H1 (cell line): Measurements from ENCODE around the gene CH25H. TPM values are rescaled to one million over a fixed set of nuclear protein-coding genes. Genes with fewer than 3 reads are reported as not detected.

Experiments used
- CTCF ChIA-PET: fragments of 300-600 bp; sonication (Branson Sonifier 250); formaldehyde crosslinking; loops from one replicate; lab custom pipeline; 2021; ENCODE audit not compliant: partially characterized antibody; lab: Charles Lee
- POLR2A ChIA-PET: fragments of 300-600 bp; sonication (Branson Sonifier 250); formaldehyde crosslinking; loops from one replicate; lab custom pipeline; 2021; ENCODE audit warnings: inconsistent platforms; ENCODE audit not compliant: partially characterized antibody; lab: Charles Lee
- DNase-seq, 2 experiments: peaks; one replicate each; pipeline versions ENCODE4 v3.0.0 to v3.0.0-alpha.2; 2010 to 2022; ENCODE audit warnings: low spot score in 2 of 2, low read depth in 1 of 2, mixed read lengths in 1 of 2
- FAIRE-seq: peaks from 2 replicates; lab custom pipeline; 2011; peaks lifted over from hg19 to GRCh38; lab: Jason Lieb, UNC
- H2AFZ ChIP-seq: 2 replicates; pipeline ENCODE4 v1.8.1; 2012; ENCODE audit warnings: low read length, inconsistent platforms
- H2AK5ac ChIP-seq: 2 replicates; pipeline ENCODE4 v1.6.1; 2013; ENCODE audit warnings: low read depth, low read length
- H2BK120ac ChIP-seq: replicated peaks from 2 replicates; pipeline ENCODE3; 2013; ENCODE audit warnings: low read depth, low read length, inconsistent platforms
- H2BK12ac ChIP-seq: 2 replicates; pipeline ENCODE4 v1.6.1; 2013; ENCODE audit warnings: low read depth, low read length
- H2BK15ac ChIP-seq: 2 replicates; pipeline ENCODE4 v1.6.1; 2013; ENCODE audit warnings: low read length
- H2BK20ac ChIP-seq: 2 replicates; pipeline ENCODE4 v1.6.1; 2013; ENCODE audit warnings: low read length
- H2BK5ac ChIP-seq: 2 replicates; pipeline ENCODE4 v1.6.1; 2013; ENCODE audit warnings: low read depth, low read length
- H3K14ac ChIP-seq: 2 replicates; pipeline ENCODE4 v1.6.1; 2013; ENCODE audit warnings: inconsistent platforms; ENCODE audit not compliant: insufficient read length
- H3K18ac ChIP-seq: 2 replicates; pipeline ENCODE4 v1.6.1; 2013; ENCODE audit warnings: low read length; ENCODE audit errors: extremely low read depth
- H3K23ac ChIP-seq: 2 replicates; pipeline ENCODE4 v1.6.1; 2013; ENCODE audit warnings: inconsistent platforms; ENCODE audit not compliant: insufficient read length
- H3K23me2 ChIP-seq: 2 replicates; pipeline ENCODE4 v1.6.1; 2013; ENCODE audit warnings: low read depth, low read length
- H3K27ac ChIP-seq: 2 replicates; pipeline ENCODE4 v1.6.1; 2011; ENCODE audit warnings: low read depth, low read length, inconsistent platforms
- H3K27me3 ChIP-seq, 4 experiments: replicated peaks in 1 of 4; 1 replicate in 1 of 4; 2 replicates in 3 of 4; pipeline versions ENCODE4 v1.6.1 to v1.8.1; 2011 to 2013; ENCODE audit warnings: low read length in 3 of 4, mild to moderate bottlenecking in 3 of 4, inconsistent platforms in 2 of 4, mixed read lengths in 2 of 4, moderate library complexity in 1 of 4; ENCODE audit not compliant: control insufficient read depth in 3 of 4, insufficient read depth in 3 of 4; ENCODE audit errors: extremely low read depth in 1 of 4
- H3K36me3 ChIP-seq, 4 experiments: 2 replicates each; pipeline versions ENCODE4 v1.6.1 to v1.8.1; 2011 to 2013; ENCODE audit warnings: mild to moderate bottlenecking in 4 of 4, low read length in 3 of 4, moderate library complexity in 2 of 4, control low read depth in 1 of 4, inconsistent platforms in 1 of 4; ENCODE audit not compliant: insufficient read depth in 4 of 4, control insufficient read depth in 2 of 4
- H3K4ac ChIP-seq: replicated peaks from 2 replicates; pipeline ENCODE3; 2013; ENCODE audit warnings: low read length, low read depth, mixed read lengths, inconsistent platforms; ENCODE audit not compliant: insufficient read length
- H3K4me1 ChIP-seq, 4 experiments: replicated peaks in 1 of 4; 1 replicate in 1 of 4; 2 replicates in 3 of 4; pipeline versions ENCODE4 v1.6.1 to v1.8.1; 2011 to 2013; ENCODE audit warnings: low read length in 3 of 4, inconsistent platforms in 2 of 4, mixed read lengths in 1 of 4; ENCODE audit not compliant: insufficient read depth in 4 of 4, control insufficient read depth in 3 of 4
- H3K4me2 ChIP-seq, 2 experiments: 2 replicates each; pipeline versions ENCODE4 v1.6.1 to v1.8.1; 2011 to 2013; ENCODE audit warnings: low read depth in 2 of 2, low read length in 2 of 2, control low read depth in 1 of 2, inconsistent platforms in 1 of 2, mild to moderate bottlenecking in 1 of 2; ENCODE audit not compliant: insufficient read depth in 1 of 2
- H3K4me3 ChIP-seq, 4 experiments: fragments of 200-600, 300-600 bp in 1 of 4; sonication (generic), shearing (Covaris generic), sonication (Bioruptor Twin) in 1 of 4; 2 replicates each; pipeline versions ENCODE4 v1.5.1 to v1.8.1; 2011 to 2016; ENCODE audit warnings: low read length in 4 of 4, low read depth in 3 of 4, control low read depth in 2 of 4, inconsistent platforms in 2 of 4, mild to moderate bottlenecking in 2 of 4, mixed read lengths in 1 of 4, moderate library complexity in 1 of 4; ENCODE audit not compliant: insufficient read depth in 2 of 4; ENCODE audit errors: extremely low read depth in 1 of 4
- H3K56ac ChIP-seq: replicated peaks from 2 replicates; pipeline ENCODE3; 2013; ENCODE audit warnings: low read depth, mild to moderate bottlenecking, mixed read lengths, low read length, inconsistent platforms; ENCODE audit not compliant: insufficient read length
- H3K79me1 ChIP-seq: 2 replicates; pipeline ENCODE4 v1.6.1; 2013; ENCODE audit warnings: low read depth, low read length, control low read depth
- H3K79me2 ChIP-seq, 2 experiments: 2 replicates each; pipeline versions ENCODE4 v1.6.1 to v1.8.1; 2012 to 2013; ENCODE audit warnings: low read length in 2 of 2, mild to moderate bottlenecking in 2 of 2, inconsistent platforms in 1 of 2; ENCODE audit not compliant: insufficient read depth in 2 of 2, control insufficient read depth in 1 of 2
- H3K9ac ChIP-seq, 4 experiments: replicated peaks in 1 of 4; 1 replicate in 1 of 4; 2 replicates in 3 of 4; pipeline versions ENCODE4 v1.6.1 to v1.8.1; 2011 to 2013; ENCODE audit warnings: low read depth in 3 of 4, low read length in 3 of 4, control low read depth in 2 of 4, mild to moderate bottlenecking in 2 of 4, moderate library complexity in 2 of 4, inconsistent platforms in 1 of 4; ENCODE audit errors: extremely low read depth in 1 of 4
- H3K9me3 ChIP-seq, 2 experiments: 2 replicates each; pipeline versions ENCODE4 v1.6.1 to v1.8.1; 2012 to 2013; ENCODE audit warnings: mild to moderate bottlenecking in 2 of 2, moderate library complexity in 2 of 2, control low read depth in 1 of 2, inconsistent platforms in 1 of 2, low read depth in 1 of 2, low read length in 1 of 2, mixed read lengths in 1 of 2; ENCODE audit not compliant: insufficient read depth in 2 of 2
- H4K20me1 ChIP-seq, 2 experiments: replicated peaks in 1 of 2; 2 replicates each; pipeline versions ENCODE3 to v1.8.1; 2011 to 2013; ENCODE audit warnings: inconsistent platforms in 2 of 2, low read length in 2 of 2, mild to moderate bottlenecking in 1 of 2; ENCODE audit not compliant: insufficient read depth in 2 of 2, control insufficient read depth in 1 of 2
- H4K5ac ChIP-seq: 2 replicates; pipeline ENCODE4 v1.6.1; 2013; ENCODE audit warnings: low read length, low read depth, mixed read lengths, inconsistent platforms; ENCODE audit not compliant: insufficient read length
- H4K8ac ChIP-seq: 2 replicates; pipeline ENCODE4 v1.8.0; 2013; ENCODE audit warnings: mild to moderate bottlenecking, moderate library complexity, low read length, inconsistent platforms; ENCODE audit not compliant: insufficient read depth; ENCODE audit errors: extremely low read depth
- H4K91ac ChIP-seq: replicated peaks from 2 replicates; pipeline ENCODE3; 2013; ENCODE audit warnings: low read length, mixed read lengths, inconsistent platforms; ENCODE audit not compliant: insufficient read length
- BACH1 ChIP-seq: IDR thresholded peaks from 2 replicates; pipeline ENCODE4 v1.6.1; 2012; ENCODE audit warnings: low read length, improper control_type of control experiment
- BRCA1 ChIP-seq: IDR thresholded peaks from 2 replicates; pipeline ENCODE4 v1.6.1; 2012; ENCODE audit warnings: low read depth, low read length, improper control_type of control experiment
- CBX5 ChIP-seq: fragments of 300-800, 300-1000 bp; sonication (generic); IDR thresholded peaks from 2 replicates; pipeline ENCODE4 v1.7.1; 2016; ENCODE audit warnings: antibody characterized with exemption, low read length, low read depth
- CEBPB ChIP-seq: IDR thresholded peaks from 2 replicates; pipeline ENCODE4 v1.6.1; 2012; ENCODE audit warnings: low read depth, low read length
- EZH2 ChIP-seq: fragments of 200-600 bp; sonication (generic); IDR thresholded peaks from 2 replicates; pipeline ENCODE4 v1.7.1; 2012; ENCODE audit warnings: low read depth, mild to moderate bottlenecking, moderate library complexity, low read length, inconsistent platforms; ENCODE audit not compliant: severe bottlenecking
- JUN ChIP-seq: IDR thresholded peaks from 2 replicates; pipeline ENCODE4 v1.6.1; 2011; ENCODE audit warnings: low read depth, mild to moderate bottlenecking, improper control_type of control experiment, low read length
- POLR2AphosphoS5 ChIP-seq: IDR thresholded peaks from 2 replicates; pipeline ENCODE4 v1.6.1; 2011; ENCODE audit warnings: low read depth, low read length
- RAD21 ChIP-seq, 2 experiments: IDR thresholded peaks in 1 of 2; conservative IDR thresholded peaks in 1 of 2; 2 replicates each; pipeline ENCODE4 v1.6.1; 2011; ENCODE audit warnings: low read depth in 2 of 2, low read length in 2 of 2, improper control_type of control experiment in 1 of 2, inconsistent platforms in 1 of 2, mild to moderate bottlenecking in 1 of 2, moderate library complexity in 1 of 2
- RFX5 ChIP-seq: IDR thresholded peaks from 2 replicates; pipeline ENCODE4 v1.6.1; 2011; ENCODE audit warnings: low read depth, low read length, improper control_type of control experiment, borderline replicate concordance
- RXRA ChIP-seq: IDR thresholded peaks from 2 replicates; pipeline ENCODE4 v1.6.1; 2011; ENCODE audit warnings: low read depth, mild to moderate bottlenecking, low read length, moderate library complexity; ENCODE audit not compliant: insufficient read depth
- SIRT6 ChIP-seq: IDR thresholded peaks from one replicate; pipeline ENCODE4 v1.7.1; 2012; ENCODE audit warnings: low read length, inconsistent platforms
- SP4 ChIP-seq: IDR thresholded peaks from 2 replicates; pipeline ENCODE4 v1.6.1; 2012; ENCODE audit warnings: low read length, inconsistent platforms
- TCF12 ChIP-seq: IDR thresholded peaks from 2 replicates; pipeline ENCODE4 v1.6.1; 2011; ENCODE audit warnings: low read depth, mild to moderate bottlenecking, low read length
- TEAD4 ChIP-seq: IDR thresholded peaks from 2 replicates; pipeline ENCODE4 v1.6.1; 2012; ENCODE audit warnings: low read depth, low read length, inconsistent platforms, mixed read lengths
- WGBS, 2 experiments: shearing (Covaris generic) in 1 of 2; methylation state at CpG; one replicate each; pipeline versions ENCODE4 v1.1.6 to v1.1.7; 2013 to 2015; ENCODE audit warnings: low lambda C conversion rate in 2 of 2, mixed read lengths in 2 of 2, inconsistent platforms in 1 of 2, low coverage in 1 of 2, missing lambda C conversion rate in 1 of 2; ENCODE audit not compliant: insufficient replicate concordance in 2 of 2, insufficient coverage in 1 of 2, insufficient read length in 1 of 2; ENCODE audit errors: extremely low coverage in 1 of 2, missing lambda C conversion rate in 1 of 2; 5-methylcytosine and 5-hydroxymethylcytosine counted together
- polyA plus RNA-seq, 7 experiments: library from polyadenylated mRNA; depleted of rRNA in 3 of 7; stranded (reverse) in 5 of 7; unstranded in 2 of 7; fragments of >200 nt in 5 of 7; fragments of 200-250 nt in 2 of 7; gene quantifications; 1 replicate in 5 of 7; 2 replicates in 1 of 7; 4 replicates in 1 of 7; pipeline versions ENCODE4 v1.2.1 to v1.2.3, GENCODE V29; 2011 to 2013; ENCODE audit warnings: missing spikeins in 2 of 7, mixed read lengths in 2 of 7
- total RNA-seq: library from RNA; stranded (reverse); fragmentation: NEBNext Ultra II Directional; extraction: Animal tissue kit (Norgen Biotek cat#: 25700); gene quantifications from 2 replicates; pipeline ENCODE4 v1.2.1, GENCODE V29; 2021
- TF ChIP-seq, protein P1 (sequence below): IDR thresholded peaks from 2 replicates; pipeline ENCODE4 v1.6.1; 2012; ENCODE audit warnings: inconsistent platforms

Gene CH25H
- total and polyA plus RNA-seq, 2 of the 8 experiments (the other 6 are each of a cell fraction or from before 2014, with no cell fraction given): 0.56 to 1.3 TPM

- H2BK120ac ChIP-seq: no peak overlapping the region
- H3K36me3 ChIP-seq: no peaks in the 10 kb centered on the region
- H3K4ac ChIP-seq: no peak overlapping the region
- H4K8ac ChIP-seq: no peak overlapping the region
- no peak for DNase-seq
- POLR2A ChIA-PET: no interaction called here
- no peaks in the 10 kb centered on the region for H3K79me2 ChIP-seq
- H4K91ac ChIP-seq: no peak overlapping the region
- H2BK20ac ChIP-seq: no peak overlapping the region
- FAIRE-seq: no peak
- H3K9ac ChIP-seq: no peak overlapping the region
- no peak for TF ChIP-seq SIRT6
- TF ChIP-seq BRCA1: no peak
- TF ChIP-seq EZH2: no peak
- no peak for TF ChIP-seq TEAD4
- TF ChIP-seq JUN: no peak
- TF ChIP-seq TCF12: no peak
- TF ChIP-seq RXRA: no peak
- TF ChIP-seq, protein P1, sequence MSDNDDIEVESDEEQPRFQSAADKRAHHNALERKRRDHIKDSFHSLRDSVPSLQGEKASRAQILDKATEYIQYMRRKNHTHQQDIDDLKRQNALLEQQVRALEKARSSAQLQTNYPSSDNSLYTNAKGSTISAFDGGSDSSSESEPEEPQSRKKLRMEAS: no peak
- TF ChIP-seq RAD21 (IDR thresholded peaks at IDR 0.05 in 1 of 2, conservative IDR thresholded peaks at IDR 0.05 in 1 of 2; ENCODE audit: low read depth in 2 of 2, low read length in 2 of 2): no peak
- TF ChIP-seq CBX5: no peak
- TF ChIP-seq BACH1: no peak
- no peak for TF ChIP-seq CEBPB
- no peak for TF ChIP-seq RFX5
- TF ChIP-seq POLR2AphosphoS5: no peak
- no peak for TF ChIP-seq SP4
- H3K18ac ChIP-seq: no peak overlapping the region
- H3K79me1 ChIP-seq: no peaks in the 10 kb centered on the region
- WGBS, 2 experiments: 90% methylated on average over 3 of the region's 3 CpGs; no CpG with 5 or more reads in 1 of the 2 experiments
- H4K5ac ChIP-seq: no peak overlapping the region
- no peak overlapping the region for H3K4me3 ChIP-seq
- H3K9me3 ChIP-seq: peaks cover 9 to 16% of the 10 kb centered on the region in 2 experiments
- H3K4me1 ChIP-seq: peaks cover 0 to 9% (median 4%) of the 10 kb centered on the region in 4 experiments; a peak in 6 of 7 replicates
- no peak overlapping the region for H3K14ac ChIP-seq
- no peaks in the 10 kb centered on the region for H4K20me1 ChIP-seq
- no peak overlapping the region for H3K23ac ChIP-seq
- no peak overlapping the region for H3K56ac ChIP-seq
- peaks cover under 1% of the 10 kb centered on the region; the same call in 1 of the 2 replicates for H3K23me2 ChIP-seq
- no peak overlapping the region for H3K27ac ChIP-seq
- no peak overlapping the region for H2BK15ac ChIP-seq
- no peak overlapping the region for H2AK5ac ChIP-seq
- no peak overlapping the region for H2BK5ac ChIP-seq
- no peak overlapping the region for H2AFZ ChIP-seq
- H3K27me3 ChIP-seq: no peaks in the 10 kb centered on the region
- no peak overlapping the region for H2BK12ac ChIP-seq
- CTCF ChIA-PET: interaction anchor here (0.7 to 1.4 kb wide), 5 partner anchors 19 to 308 kb away, joined by 3 to 4 read pairs (median 3); partner anchors contain the start of gene IFIT5
- no peak overlapping the region for H3K4me2 ChIP-seq
Observed at GRCh38 chr10:89256340-89256739, 49.2 kb upstream of the CH25H start.
